Putamen (tissue), 1 donor: ENCODE data around the gene A4GALT.
"Not testable (repeated sequence)": the region's sequence is repeated elsewhere in the genome, so short reads cannot be mapped to it uniquely, and the experiment has no call there.

Source experiments
- DNase-seq: peaks from one replicate; pipeline ENCODE4 v3.0.0-alpha.2; 2016; ENCODE audit warnings: low spot score

A4GALT gene

GRCh38 chr22:42720263-42721044 is at the start of gene A4GALT:
A4GALT (minus strand) TSS chr22:42720870; CDS start chr22:42693951, 26,919 bp downstream.
- DNase-seq = no peak

GRCh38 chr22:42770448-42770726 is 49.7 kb upstream of the A4GALT start:
- DNase-seq = no peak

- DNase-seq = no peak
These were observed 49.1 kb upstream of the A4GALT start for GRCh38 chr22:42769574-42770447.

GRCh38 chr22:42769238-42769573 is 48.5 kb upstream of the A4GALT start:
- DNase-seq = no peak

- DNase-seq = no peak
These were observed 47.8 kb upstream of the A4GALT start for GRCh38 chr22:42768385-42769035.

GRCh38 chr22:42766860-42767259 is 46.2 kb upstream of the A4GALT start:
- no peak for DNase-seq

- no peak for DNase-seq
These were observed 44.3 kb upstream of the A4GALT start for GRCh38 chr22:42764895-42765363.

GRCh38 chr22:42763965-42764480 is 43.4 kb upstream of the A4GALT start:
- no peak for DNase-seq

GRCh38 chr22:42760806-42761565 is 40.3 kb upstream of the A4GALT start:
- no peak for DNase-seq

GRCh38 chr22:42758931-42759629 is 38.4 kb upstream of the A4GALT start:
- DNase-seq = no peak

- not testable (repeated sequence) for DNase-seq
These were observed 34.9 kb upstream of the A4GALT start for GRCh38 chr22:42755553-42755952.

GRCh38 chr22:42755121-42755520 is 34.5 kb upstream of the A4GALT start:
- DNase-seq = not testable (repeated sequence)

GRCh38 chr22:42754658-42755057 is 34.0 kb upstream of the A4GALT start:
- no peak for DNase-seq

- DNase-seq = no peak
These were observed 32.2 kb upstream of the A4GALT start for GRCh38 chr22:42752912-42753311.

- DNase-seq = no peak
These were observed 31.6 kb upstream of the A4GALT start for GRCh38 chr22:42752230-42752746.

GRCh38 chr22:42750421-42750820 is 29.8 kb upstream of the A4GALT start:
- DNase-seq = not testable (repeated sequence)

- DNase-seq = no peak
These were observed 27.2 kb upstream of the A4GALT start for GRCh38 chr22:42747701-42748513.

GRCh38 chr22:42745118-42745517 is 24.4 kb upstream of the A4GALT start:
- no peak for DNase-seq

GRCh38 chr22:42743501-42743991 is 22.9 kb upstream of the A4GALT start:
- no peak for DNase-seq

GRCh38 chr22:42742940-42743339 is 22.3 kb upstream of the A4GALT start:
- no peak for DNase-seq
